ENCODE data around the gene KIAA1210. TPM values are rescaled to one million over a fixed set of nuclear protein-coding genes. Genes with fewer than 3 reads are reported as not detected.

Gene KIAA1210
- total and polyA plus RNA-seq, 2 of the 8 experiments (the other 6 are each of a cell fraction or from before 2014, with no cell fraction given), result 0.02 TPM; not detected in 1

- Histone ChIP-seq H4K20me1 (replicated peaks in 1 of 2; ENCODE audit: control insufficient read depth in 1 of 2, insufficient read depth in 2 of 2, low read length in 2 of 2) (no peaks in the 10 kb centered on the region), H4K91ac (replicated peaks; ENCODE audit: insufficient read length, low read length) (no peak overlapping the region), H2BK120ac (replicated peaks; ENCODE audit: low read depth, low read length) (no peak overlapping the region), H3K79me2 (ENCODE audit: control insufficient read depth in 1 of 2, insufficient read depth in 2 of 2, low read length in 2 of 2) (no peaks in the 10 kb centered on the region), H3K14ac (ENCODE audit: insufficient read length) (no peak overlapping the region), H3K4me3 (ENCODE audit: extremely low read depth in 1 of 4, insufficient read depth in 2 of 4, low read depth in 3 of 4, low read length in 4 of 4) (no peak overlapping the region), H3K27me3 (replicated peaks in 1 of 4; ENCODE audit: control insufficient read depth in 3 of 4, extremely low read depth in 1 of 4, insufficient read depth in 3 of 4, low read length in 3 of 4) (no peaks in the 10 kb centered on the region), H3K4me1 (replicated peaks in 1 of 4; ENCODE audit: control insufficient read depth in 3 of 4, insufficient read depth in 4 of 4, low read length in 3 of 4) (no peaks in the 10 kb centered on the region), H2BK12ac (ENCODE audit: low read depth, low read length) (no peak overlapping the region), H3K56ac (replicated peaks; ENCODE audit: insufficient read length, low read depth, low read length) (no peak overlapping the region), H4K5ac (ENCODE audit: insufficient read length, low read depth, low read length) (no peak overlapping the region), H2AFZ (ENCODE audit: low read length) (no peak overlapping the region), H2BK5ac (ENCODE audit: low read depth, low read length) (no peak overlapping the region), H3K36me3 (ENCODE audit: control insufficient read depth in 2 of 4, insufficient read depth in 4 of 4, low read length in 3 of 4) (no peaks in the 10 kb centered on the region), H3K23me2 (ENCODE audit: low read depth, low read length) (no peaks in the 10 kb centered on the region), H2BK15ac (ENCODE audit: low read length) (no peak overlapping the region), H3K23ac (ENCODE audit: insufficient read length) (no peak overlapping the region), H3K9ac (replicated peaks in 1 of 4; ENCODE audit: extremely low read depth in 1 of 4, low read depth in 3 of 4, low read length in 3 of 4) (no peak overlapping the region), H3K27ac (ENCODE audit: low read depth, low read length) (no peak overlapping the region), H3K4ac (replicated peaks; ENCODE audit: insufficient read length, low read depth, low read length) (no peak overlapping the region), H3K9me3 (ENCODE audit: insufficient read depth in 2 of 2, low read depth in 1 of 2, low read length in 1 of 2) (no peaks in the 10 kb centered on the region), H2BK20ac (ENCODE audit: low read length) (no peak overlapping the region), H3K79me1 (ENCODE audit: low read depth, low read length) (no peaks in the 10 kb centered on the region), H3K4me2 (ENCODE audit: insufficient read depth in 1 of 2, low read depth in 2 of 2, low read length in 2 of 2) (no peak overlapping the region), H4K8ac (ENCODE audit: extremely low read depth, insufficient read depth, low read length) (no peak overlapping the region), H2AK5ac (ENCODE audit: low read depth, low read length) (no peak overlapping the region), H3K18ac (ENCODE audit: extremely low read depth, low read length) (no peak overlapping the region)
- TF ChIP-seq KDM4A (IDR thresholded peaks at IDR 0.05; ENCODE audit: low read depth, low read length, severe bottlenecking), result no peak
- no peak for TF ChIP-seq SIN3A (conservative IDR thresholded peaks at IDR 0.05 in 1 of 2, IDR thresholded peaks at IDR 0.05 in 1 of 2; ENCODE audit: low read depth in 1 of 2, low read length in 2 of 2)
- no peak for TF ChIP-seq RAD21 (IDR thresholded peaks at IDR 0.05 in 1 of 2, conservative IDR thresholded peaks at IDR 0.05 in 1 of 2; ENCODE audit: low read depth in 2 of 2, low read length in 2 of 2)
- no peak for TF ChIP-seq CREB1 (IDR thresholded peaks at IDR 0.05)
- TF ChIP-seq KDM5A (IDR thresholded peaks at IDR 0.05; ENCODE audit: low read length), result no peak
- no peak for TF ChIP-seq CHD2 (IDR thresholded peaks at IDR 0.05; ENCODE audit: low read length)
- no peak for TF ChIP-seq EZH2 (IDR thresholded peaks at IDR 0.05; ENCODE audit: low read depth, low read length, severe bottlenecking)
- no peak for TF ChIP-seq NANOG (IDR thresholded peaks at IDR 0.05; ENCODE audit: insufficient read depth, low read depth, low read length, poor library complexity, severe bottlenecking)
- no peak for TF ChIP-seq YY1 (IDR thresholded peaks at IDR 0.05; ENCODE audit: low read depth, low read length)
- TF ChIP-seq ATF2 (IDR thresholded peaks at IDR 0.05; ENCODE audit: low read length), result no peak
- no peak for FAIRE-seq
- 100% methylated on average over 2 of the region's 2 CpGs; no CpG with 5 or more reads in 1 of the 2 experiments for WGBS, 2 experiments (ENCODE audit: extremely low coverage in 1 of 2, insufficient coverage in 1 of 2, insufficient read length in 1 of 2, insufficient replicate concordance in 2 of 2, low coverage in 1 of 2, low lambda C conversion rate in 2 of 2, missing lambda C conversion rate in 1 of 2)
- DNase-seq (ENCODE audit: low read depth in 1 of 2, low spot score in 2 of 2), result no peak
- POLR2A ChIA-PET (ENCODE audit: partially characterized antibody), result no interaction called here
- CTCF ChIA-PET (ENCODE audit: partially characterized antibody), result interaction anchor here (0.7 to 4.8 kb wide), 5 partner anchors 13 to 285 kb away, joined by 3 to 37 read pairs (median 3); no protein-coding TSS in a partner anchor
Observed at GRCh38 chrX:119132316-119132715, 4.7 kb upstream of the KIAA1210 start.

Data from H1 (cell line).